Measurements from ENCODE around the gene DCP1B.

DCP1B gene

DNA sequence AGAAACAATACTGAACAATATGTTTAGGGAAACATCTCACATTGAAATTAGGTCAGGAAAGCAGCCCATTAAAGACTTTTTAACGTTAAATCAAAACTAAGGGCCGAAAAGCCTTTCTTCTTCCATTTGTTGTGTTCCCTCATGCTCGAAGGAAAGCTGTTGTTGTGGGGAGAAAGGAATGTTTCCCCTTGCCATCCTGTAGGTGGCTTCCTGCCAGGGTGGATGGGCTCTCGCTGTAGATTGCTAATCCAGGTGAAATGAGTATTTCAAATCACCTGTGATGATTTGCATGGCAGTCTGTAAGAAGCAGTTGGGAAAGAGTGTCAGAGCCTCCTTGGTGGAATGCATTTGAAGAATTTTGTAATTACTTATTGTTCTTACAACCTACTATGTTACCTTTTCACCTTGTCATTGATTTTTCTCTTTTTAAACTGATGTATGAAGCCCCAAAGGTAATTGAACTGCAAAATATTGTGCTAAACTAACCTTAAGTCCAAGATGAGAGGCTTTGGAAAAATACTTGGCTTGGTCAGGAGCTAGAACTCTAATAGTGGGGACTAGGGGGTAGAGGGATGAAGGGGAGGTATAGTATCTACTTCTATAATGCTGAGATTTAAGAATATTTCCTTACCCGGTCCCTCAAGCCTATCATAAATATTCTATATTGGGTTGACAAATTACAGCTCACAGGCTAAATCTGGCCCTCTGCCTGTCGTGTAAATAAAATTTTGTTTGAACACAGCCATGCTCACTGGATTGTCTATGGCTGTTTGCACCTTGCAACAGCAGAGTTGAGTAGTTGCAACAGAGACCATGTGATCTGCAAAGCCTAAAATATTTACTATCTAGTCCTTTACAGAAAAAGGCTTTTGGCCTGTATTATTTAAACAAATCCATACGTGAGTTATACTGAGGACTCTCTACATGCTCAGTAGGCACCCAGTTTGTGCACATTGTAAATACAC lies 7.7 kb upstream of the DCP1B start:
- TF ChIP-seq, protein P1, sequence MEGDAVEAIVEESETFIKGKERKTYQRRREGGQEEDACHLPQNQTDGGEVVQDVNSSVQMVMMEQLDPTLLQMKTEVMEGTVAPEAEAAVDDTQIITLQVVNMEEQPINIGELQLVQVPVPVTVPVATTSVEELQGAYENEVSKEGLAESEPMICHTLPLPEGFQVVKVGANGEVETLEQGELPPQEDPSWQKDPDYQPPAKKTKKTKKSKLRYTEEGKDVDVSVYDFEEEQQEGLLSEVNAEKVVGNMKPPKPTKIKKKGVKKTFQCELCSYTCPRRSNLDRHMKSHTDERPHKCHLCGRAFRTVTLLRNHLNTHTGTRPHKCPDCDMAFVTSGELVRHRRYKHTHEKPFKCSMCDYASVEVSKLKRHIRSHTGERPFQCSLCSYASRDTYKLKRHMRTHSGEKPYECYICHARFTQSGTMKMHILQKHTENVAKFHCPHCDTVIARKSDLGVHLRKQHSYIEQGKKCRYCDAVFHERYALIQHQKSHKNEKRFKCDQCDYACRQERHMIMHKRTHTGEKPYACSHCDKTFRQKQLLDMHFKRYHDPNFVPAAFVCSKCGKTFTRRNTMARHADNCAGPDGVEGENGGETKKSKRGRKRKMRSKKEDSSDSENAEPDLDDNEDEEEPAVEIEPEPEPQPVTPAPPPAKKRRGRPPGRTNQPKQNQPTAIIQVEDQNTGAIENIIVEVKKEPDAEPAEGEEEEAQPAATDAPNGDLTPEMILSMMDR (IDR thresholded peaks at IDR 0.05; ENCODE audit: insufficient read depth, low read depth, low read length, missing control alignments), result no peak
- no peak overlapping the region for H3K4me3 ChIP-seq (ENCODE audit: low read depth, low read length)
- no peak for DNase-seq (ENCODE audit: low read depth)

DNA sequence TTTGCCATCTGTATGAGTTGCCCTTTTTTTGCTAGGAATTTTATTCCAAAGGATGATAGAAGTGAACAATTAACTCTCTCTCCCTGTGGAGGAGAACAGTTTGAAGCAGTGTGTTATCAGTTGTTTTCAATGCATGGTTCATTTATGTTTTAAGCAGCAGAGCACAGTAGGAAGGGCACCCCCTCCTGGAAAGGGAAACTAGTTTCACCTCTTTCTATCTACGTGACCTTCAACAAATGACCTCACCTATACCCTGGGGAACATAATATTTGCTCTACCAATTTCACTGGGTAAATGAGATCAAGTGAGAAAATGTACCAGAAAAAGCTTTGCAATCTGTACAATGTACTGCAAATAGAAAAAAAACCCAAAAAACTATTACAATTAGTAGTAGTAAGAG lies 5.4 kb upstream of the DCP1B start:
- TF ChIP-seq, protein P1 (IDR thresholded peaks at IDR 0.05; ENCODE audit: insufficient read depth, low read depth, low read length, missing control alignments), result no peak
- no peak for DNase-seq (ENCODE audit: low read depth)

DNA sequence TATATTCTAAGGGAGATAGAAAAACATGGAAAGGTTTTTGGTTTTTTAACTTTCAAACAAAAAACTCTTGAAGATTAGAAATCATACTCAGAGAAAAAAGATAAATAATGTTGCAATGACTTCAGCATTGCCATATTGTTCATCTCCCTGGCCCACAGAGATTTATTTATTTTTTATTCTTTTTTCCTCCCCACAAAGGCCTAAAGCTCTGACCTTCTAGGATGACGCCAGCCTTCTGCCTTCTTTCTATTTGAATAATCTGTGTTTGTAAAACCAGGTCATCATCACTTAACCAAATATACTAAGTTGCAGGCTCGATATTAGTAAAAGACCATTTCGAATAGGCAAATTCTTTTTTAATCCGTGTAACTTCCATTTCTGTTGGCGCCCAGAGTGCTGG lies 4.4 kb upstream of the DCP1B start:
- TF ChIP-seq, protein P1 (IDR thresholded peaks at IDR 0.05; ENCODE audit: insufficient read depth, low read depth, low read length, missing control alignments), result no peak
- no peak overlapping the region for H3K4me3 ChIP-seq (ENCODE audit: low read depth, low read length)
- DNase-seq (ENCODE audit: low read depth), result no peak

More for the DNA sequence above, 5.4 kb upstream of the DCP1B start:
- H3K4me3 ChIP-seq (ENCODE audit: low read depth, low read length), result no peak overlapping the region

DNA sequence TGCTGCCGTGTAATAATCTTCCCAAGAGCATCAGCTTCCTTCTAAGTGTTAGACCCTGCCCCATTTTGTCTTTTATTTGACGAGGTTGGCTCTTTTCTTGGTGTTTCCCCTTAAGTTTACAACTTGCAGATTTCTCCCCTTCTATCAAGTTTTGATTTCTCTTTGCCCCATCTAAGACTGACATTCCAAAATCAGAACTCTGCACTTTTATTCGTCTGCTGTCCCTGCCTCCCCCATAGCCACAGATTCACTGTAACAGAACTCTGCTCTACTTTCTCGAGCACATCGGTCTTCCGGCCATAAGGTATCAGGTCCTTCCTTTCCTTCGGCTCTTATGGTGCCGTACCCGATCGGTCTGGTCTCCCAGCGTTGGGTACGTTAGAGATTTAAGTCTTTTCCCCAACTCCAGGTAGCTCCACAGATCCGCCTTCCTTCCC lies 563 bp downstream of the DCP1B start:
- no peak for DNase-seq (ENCODE audit: low read depth)
- TF ChIP-seq, protein P1 (IDR thresholded peaks at IDR 0.05; ENCODE audit: insufficient read depth, low read depth, low read length, missing control alignments), result no peak
- peak overlapping the region; percentile 92 for H3K4me3 ChIP-seq (ENCODE audit: low read depth, low read length)

DNA sequence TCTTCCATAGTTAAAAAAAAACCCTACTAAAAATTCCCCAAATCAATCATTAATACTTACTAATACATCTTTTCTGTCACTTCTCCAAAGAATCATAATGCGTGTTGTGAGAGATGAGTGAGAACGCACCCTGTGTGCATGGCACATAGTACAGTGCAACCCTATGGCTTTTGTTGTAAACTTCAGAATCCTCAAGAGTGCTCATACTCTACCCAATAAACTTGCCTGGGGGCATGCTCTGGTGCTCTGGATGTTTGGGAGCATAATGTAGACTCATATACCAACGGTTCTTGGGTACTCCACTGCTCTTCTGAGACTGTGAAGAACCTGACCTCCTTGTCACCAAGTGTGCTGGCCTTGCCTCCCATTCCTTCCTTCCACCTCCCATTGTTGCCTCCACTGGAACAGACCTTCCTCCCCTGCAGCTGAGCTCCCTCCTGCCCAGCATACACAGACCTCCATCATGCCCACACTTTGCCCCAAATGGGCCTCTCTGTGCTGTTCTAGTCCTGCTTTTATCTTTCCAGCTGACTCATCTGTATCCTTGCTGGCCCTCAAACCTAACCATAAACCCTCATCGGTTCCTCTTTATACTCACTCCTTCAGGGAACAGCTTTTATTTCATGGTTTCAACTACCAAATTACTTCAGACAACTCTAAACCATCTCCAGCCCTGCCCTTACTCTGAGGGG lies 8.9 kb downstream of the DCP1B start:
- DNase-seq (ENCODE audit: low read depth), result peak; percentile 42
- TF ChIP-seq, protein P1 (IDR thresholded peaks at IDR 0.05; ENCODE audit: insufficient read depth, low read depth, low read length, missing control alignments), result no peak
- H3K4me3 ChIP-seq (ENCODE audit: low read depth, low read length), result no peak overlapping the region

DNA sequence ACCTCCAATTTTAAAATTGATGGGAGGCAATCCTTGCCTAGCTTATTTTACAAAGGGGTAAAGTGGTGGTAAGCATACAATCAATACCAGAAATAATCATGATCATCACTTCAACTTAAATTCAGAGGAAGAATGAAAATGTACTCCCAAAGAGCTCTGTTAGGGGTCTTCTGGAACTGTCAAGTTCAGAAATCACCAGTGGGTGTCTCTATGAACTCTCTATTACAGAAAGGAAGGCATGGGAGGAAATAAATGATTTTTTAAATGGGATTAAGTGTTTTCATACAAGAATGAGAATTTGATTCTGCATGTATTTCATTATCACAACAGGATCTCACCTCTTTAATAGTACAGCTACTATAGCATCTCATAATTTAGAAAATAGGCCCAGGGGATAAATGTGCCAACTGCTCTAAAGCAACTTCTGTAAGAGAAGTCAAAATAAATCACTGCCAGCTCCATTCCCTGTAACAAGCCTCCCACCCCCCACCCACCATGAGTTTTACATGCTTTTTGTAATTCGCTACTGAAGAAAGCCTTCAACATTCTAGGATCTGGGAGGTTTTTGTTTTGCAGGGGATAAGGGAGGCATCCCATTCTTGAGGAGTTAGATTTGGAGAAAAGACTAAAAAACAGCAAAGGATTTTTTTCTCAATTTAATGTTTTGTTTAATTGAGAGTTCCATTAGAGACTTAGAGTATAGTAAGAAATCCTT lies 9.7 kb downstream of the DCP1B start:
- TF ChIP-seq, protein P1 (IDR thresholded peaks at IDR 0.05; ENCODE audit: insufficient read depth, low read depth, low read length, missing control alignments), result no peak

More for the DNA sequence above, 9.7 kb downstream of the DCP1B start:
- no peak for DNase-seq (ENCODE audit: low read depth)
- no peak overlapping the region for H3K4me3 ChIP-seq (ENCODE audit: low read depth, low read length)

Data from GM12865 (cell line).